GM06990 (cell line): ENCODE data around the gene LYRM4.

ENCODE experiments used
- DNase-seq: peaks from one replicate; pipeline ENCODE4 v3.0.0-alpha.2; 2011; ENCODE audit not compliant: insufficient read length; ENCODE audit errors: extremely low read depth
- H3K27me3 ChIP-seq: replicated peaks from 2 replicates; pipeline ENCODE4 v1.6.0; 2011; ENCODE audit warnings: low read length; ENCODE audit not compliant: control insufficient read depth, insufficient read depth
- H3K36me3 ChIP-seq: 2 replicates; pipeline ENCODE4 v1.5.1; 2011; ENCODE audit warnings: low read length; ENCODE audit not compliant: control insufficient read depth, insufficient read depth
- H3K4me3 ChIP-seq: replicated peaks from 2 replicates; pipeline ENCODE4 v1.5.1; 2011; ENCODE audit warnings: low read depth, mild to moderate bottlenecking, control low read depth, low read length
- CTCF ChIP-seq: IDR thresholded peaks from 2 replicates; pipeline ENCODE4 v1.5.1; 2011; ENCODE audit warnings: low read length, control low read depth, mild to moderate bottlenecking, inconsistent platforms; ENCODE audit not compliant: insufficient read depth, poor library complexity, severe bottlenecking

LYRM4 gene

GRCh38 chr6:5229356-5229755, 31.4 kb downstream of the LYRM4 start:
- TF ChIP-seq CTCF: no peak
- no peak overlapping the region for H3K4me3 ChIP-seq

GRCh38 chr6:5223309-5223708, 37.4 kb downstream of the LYRM4 start:
- TF ChIP-seq CTCF: no peak
- no peaks in the 10 kb centered on the region; the same call in 1 of the 2 replicates for H3K36me3 ChIP-seq
- H3K27me3 ChIP-seq: no peaks in the 10 kb centered on the region
- no peak for DNase-seq
- no peak overlapping the region for H3K4me3 ChIP-seq

More at GRCh38 chr6:5229356-5229755, 31.4 kb downstream of the LYRM4 start:
- DNase-seq: no peak
- H3K27me3 ChIP-seq: no peaks in the 10 kb centered on the region
- H3K36me3 ChIP-seq: no peaks in the 10 kb centered on the region

GRCh38 chr6:5220443-5220842, 40.3 kb downstream of the LYRM4 start:
- Histone ChIP-seq H3K36me3 (peaks cover 2% of the 10 kb centered on the region; the same call in 1 of the 2 replicates), H3K4me3 (no peak overlapping the region), H3K27me3 (no peaks in the 10 kb centered on the region)
- peak; percentile 8 for TF ChIP-seq CTCF
- DNase-seq: no peak

- Histone ChIP-seq H3K4me3 (no peak overlapping the region), H3K36me3 (peaks cover 2% of the 10 kb centered on the region; the same call in 1 of the 2 replicates), H3K27me3 (no peaks in the 10 kb centered on the region)
- TF ChIP-seq CTCF: no peak
- DNase-seq: no peak
Measured at GRCh38 chr6:5219011-5219691, 41.6 kb downstream of the LYRM4 start.

- no peak for TF ChIP-seq CTCF
- no peak overlapping the region for H3K4me3 ChIP-seq
- peaks cover 4% of the 10 kb centered on the region for H3K36me3 ChIP-seq
- no peak for DNase-seq
- H3K27me3 ChIP-seq: no peaks in the 10 kb centered on the region
Measured at GRCh38 chr6:5217356-5217755, 43.4 kb downstream of the LYRM4 start.

GRCh38 chr6:5215799-5216198, 45.0 kb downstream of the LYRM4 start:
- TF ChIP-seq CTCF: no peak
- DNase-seq: no peak

More at GRCh38 chr6:5215799-5216198, 45.0 kb downstream of the LYRM4 start:
- Histone ChIP-seq H3K27me3 (no peaks in the 10 kb centered on the region), H3K4me3 (no peak overlapping the region), H3K36me3 (peaks cover 4% of the 10 kb centered on the region)
